ENCODE data around the gene SCGB1A1. TPM values are rescaled to one million over a fixed set of nuclear protein-coding genes. Genes with fewer than 3 reads are reported as not detected.

The SCGB1A1 gene
- total RNA-seq, 2 donors from 2014 or later: not detected

DNA sequence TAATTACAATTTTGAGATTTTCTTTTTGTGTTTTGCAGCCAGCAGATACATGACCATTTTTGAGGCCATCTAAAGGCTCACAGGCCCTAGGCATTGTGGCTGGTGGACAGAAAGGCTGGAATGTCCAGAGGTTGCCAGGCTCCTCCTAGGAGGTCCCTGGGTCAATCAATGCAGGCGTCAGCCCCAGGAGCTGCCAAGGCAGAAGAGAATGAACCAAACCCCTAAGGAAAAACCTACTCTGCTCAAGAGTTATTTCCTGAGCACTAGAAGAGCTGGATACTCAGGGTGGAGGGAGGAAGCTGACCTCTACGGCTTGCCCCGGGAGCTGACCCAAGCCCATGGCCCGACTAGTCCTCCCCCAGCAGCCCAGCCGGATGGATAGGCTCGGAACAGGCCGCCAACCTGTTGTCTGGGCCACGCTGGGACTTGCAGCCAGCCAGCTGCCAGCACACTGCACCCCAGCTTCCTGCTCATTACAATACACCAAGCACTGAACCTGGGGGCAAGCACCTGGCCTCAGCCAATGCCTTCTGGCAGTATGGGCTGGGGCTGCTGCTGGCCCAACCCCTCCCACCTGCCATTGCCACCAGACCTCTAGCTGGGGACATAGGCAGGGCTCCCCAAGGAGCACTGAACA is 5.7 kb upstream of the SCGB1A1 start:
- Histone ChIP-seq H3K27ac (no peak overlapping the region), H3K4me1 (ENCODE audit: control insufficient read depth in 1 of 2, low read depth in 2 of 2) (no peaks in the 10 kb centered on the region), H3K4me3 (no peak overlapping the region), H3K27me3 (replicated peaks; ENCODE audit: insufficient read depth) (no peaks in the 10 kb centered on the region), H3K9me3 (no peaks in the 10 kb centered on the region), H3K36me3 (no peaks in the 10 kb centered on the region)
- no peak for DNase-seq (ENCODE audit: low spot score)
- TF ChIP-seq, protein P1, sequence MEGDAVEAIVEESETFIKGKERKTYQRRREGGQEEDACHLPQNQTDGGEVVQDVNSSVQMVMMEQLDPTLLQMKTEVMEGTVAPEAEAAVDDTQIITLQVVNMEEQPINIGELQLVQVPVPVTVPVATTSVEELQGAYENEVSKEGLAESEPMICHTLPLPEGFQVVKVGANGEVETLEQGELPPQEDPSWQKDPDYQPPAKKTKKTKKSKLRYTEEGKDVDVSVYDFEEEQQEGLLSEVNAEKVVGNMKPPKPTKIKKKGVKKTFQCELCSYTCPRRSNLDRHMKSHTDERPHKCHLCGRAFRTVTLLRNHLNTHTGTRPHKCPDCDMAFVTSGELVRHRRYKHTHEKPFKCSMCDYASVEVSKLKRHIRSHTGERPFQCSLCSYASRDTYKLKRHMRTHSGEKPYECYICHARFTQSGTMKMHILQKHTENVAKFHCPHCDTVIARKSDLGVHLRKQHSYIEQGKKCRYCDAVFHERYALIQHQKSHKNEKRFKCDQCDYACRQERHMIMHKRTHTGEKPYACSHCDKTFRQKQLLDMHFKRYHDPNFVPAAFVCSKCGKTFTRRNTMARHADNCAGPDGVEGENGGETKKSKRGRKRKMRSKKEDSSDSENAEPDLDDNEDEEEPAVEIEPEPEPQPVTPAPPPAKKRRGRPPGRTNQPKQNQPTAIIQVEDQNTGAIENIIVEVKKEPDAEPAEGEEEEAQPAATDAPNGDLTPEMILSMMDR (IDR thresholded peaks at IDR 0.05): no peak
- no peak for ATAC-seq (ENCODE audit: insufficient number of reproducible peaks, low FRiP score, low read depth)

- TF ChIP-seq, protein P1 (IDR thresholded peaks at IDR 0.05): no peak
- no peaks in the 10 kb centered on the region for H3K9me3 ChIP-seq
- peaks cover 0 to 7% of the 10 kb centered on the region in 2 donors for H3K4me1 ChIP-seq (ENCODE audit: control insufficient read depth in 1 of 2, low read depth in 2 of 2)
- DNase-seq (ENCODE audit: low spot score) (no peak), ATAC-seq (ENCODE audit: insufficient number of reproducible peaks, low FRiP score, low read depth) (no peak)
- H3K27ac ChIP-seq: no peak overlapping the region
- H3K36me3 ChIP-seq: no peaks in the 10 kb centered on the region
- H3K4me3 ChIP-seq: no peak overlapping the region
- no peaks in the 10 kb centered on the region for H3K27me3 ChIP-seq (replicated peaks; ENCODE audit: insufficient read depth)
Measured at GRCh38 chr11:62416596-62416995, 2.2 kb upstream of the SCGB1A1 start.

DNA sequence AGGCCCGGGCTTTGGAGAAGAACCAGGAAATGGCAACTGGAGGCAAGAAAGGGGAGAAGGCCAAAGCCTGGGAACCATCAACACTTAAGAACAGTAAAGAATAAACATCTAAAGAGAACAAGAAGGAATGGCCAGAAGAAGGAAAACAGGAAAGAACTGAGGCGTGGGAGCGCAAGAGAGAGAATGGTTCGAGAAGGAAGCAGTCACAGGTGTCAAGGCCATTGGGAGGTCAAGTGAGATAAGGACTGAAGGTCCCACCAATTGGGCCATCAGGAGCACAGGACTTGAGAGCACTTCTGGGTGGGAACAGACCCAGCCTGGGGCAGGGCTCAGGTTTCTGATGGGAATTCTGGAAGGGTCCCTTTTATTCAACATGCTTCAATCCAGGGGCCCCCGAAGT is 697 bp upstream of the SCGB1A1 start:
- Histone ChIP-seq H3K9me3 (no peaks in the 10 kb centered on the region), H3K36me3 (no peaks in the 10 kb centered on the region), H3K4me3 (no peak overlapping the region), H3K27me3 (replicated peaks; ENCODE audit: insufficient read depth) (no peaks in the 10 kb centered on the region), H3K27ac (no peak overlapping the region), H3K4me1 (ENCODE audit: control insufficient read depth in 1 of 2, low read depth in 2 of 2) (peaks cover 0 to 7% of the 10 kb centered on the region in 2 donors)
- TF ChIP-seq, protein P1 (IDR thresholded peaks at IDR 0.05): no peak
- DNase-seq (ENCODE audit: low spot score) (no peak), ATAC-seq (ENCODE audit: insufficient number of reproducible peaks, low FRiP score, low read depth) (no peak)

- no peak for ATAC-seq (ENCODE audit: insufficient number of reproducible peaks, low FRiP score, low read depth)
Measured at GRCh38 chr11:62419314-62419929, 589 bp downstream of the SCGB1A1 start.

GRCh38 chr11:62419943-62420342 is 1.1 kb downstream of the SCGB1A1 start:
- H3K4me3 ChIP-seq: no peak overlapping the region
- no peaks in the 10 kb centered on the region for H3K36me3 ChIP-seq
- no peaks in the 10 kb centered on the region for H3K27me3 ChIP-seq (replicated peaks; ENCODE audit: insufficient read depth)
- H3K9me3 ChIP-seq: no peaks in the 10 kb centered on the region
- no peak overlapping the region for H3K27ac ChIP-seq
- no peak for DNase-seq (ENCODE audit: low spot score)
- H3K4me1 ChIP-seq (ENCODE audit: control insufficient read depth in 1 of 2, low read depth in 2 of 2): peaks cover 0 to 7% of the 10 kb centered on the region in 2 donors
- TF ChIP-seq, protein P1 (IDR thresholded peaks at IDR 0.05): no peak
- no peak for ATAC-seq (ENCODE audit: insufficient number of reproducible peaks, low FRiP score, low read depth)

More at GRCh38 chr11:62419314-62419929, 589 bp downstream of the SCGB1A1 start:
- TF ChIP-seq, protein P1 (IDR thresholded peaks at IDR 0.05): no peak
- H3K27ac ChIP-seq: no peak overlapping the region
- H3K9me3 ChIP-seq: no peaks in the 10 kb centered on the region
- no peak overlapping the region for H3K4me3 ChIP-seq
- peaks cover 0 to 7% of the 10 kb centered on the region in 2 donors for H3K4me1 ChIP-seq (ENCODE audit: control insufficient read depth in 1 of 2, low read depth in 2 of 2)
- H3K27me3 ChIP-seq (replicated peaks; ENCODE audit: insufficient read depth): no peaks in the 10 kb centered on the region
- no peaks in the 10 kb centered on the region for H3K36me3 ChIP-seq
- no peak for DNase-seq (ENCODE audit: low spot score)
